ENCODE measurements around the gene CALR3. TPM values are rescaled to one million over a fixed set of nuclear protein-coding genes. Genes with fewer than 3 reads are reported as not detected.
"Not testable (repeated sequence)": the region's sequence is repeated elsewhere in the genome, so short reads cannot be mapped to it uniquely, and the experiment has no call there.

CALR3 gene
- polyA plus RNA-seq, 3 donors, result not detected

DNA sequence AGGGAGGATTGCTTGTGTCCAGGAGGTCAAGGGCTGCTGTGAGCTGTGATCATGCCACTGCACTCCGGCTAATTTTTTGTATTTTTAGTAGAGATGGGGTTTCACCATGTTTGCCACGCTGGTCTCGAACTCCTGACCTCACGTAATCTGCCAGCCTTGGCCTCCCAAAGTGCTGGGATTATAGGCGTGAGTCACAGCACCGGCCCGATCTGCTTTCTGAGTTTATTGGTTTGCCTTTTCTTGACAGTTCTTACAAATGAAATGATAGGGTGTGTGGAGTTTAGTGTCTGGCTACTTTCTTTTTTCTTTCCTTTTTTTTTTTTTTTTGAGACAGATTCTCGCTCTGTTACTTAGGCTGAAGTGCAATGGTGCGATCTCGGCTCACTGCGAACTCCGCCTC is 1.1 kb upstream of the CALR3 start:
- no peak for DNase-seq

DNA sequence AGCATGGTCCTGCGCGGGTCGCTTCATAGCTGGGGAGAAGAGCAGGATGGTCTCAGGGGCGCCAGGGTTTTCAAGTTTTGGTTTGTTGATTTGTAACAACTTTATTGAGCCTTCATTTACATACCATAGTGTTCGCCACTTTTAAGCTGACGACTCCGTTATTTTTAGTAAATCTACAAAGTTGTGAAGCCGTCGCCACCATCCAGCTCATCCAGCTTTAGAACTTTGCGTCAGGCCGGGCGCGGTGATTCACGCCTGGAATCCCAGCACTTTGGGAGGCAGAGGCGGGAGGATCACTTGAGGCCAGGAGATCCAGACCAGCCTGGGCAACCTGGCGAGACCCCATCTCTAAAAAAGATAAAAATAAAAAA is 631 bp upstream of the CALR3 start:
- DNase-seq, result no peak

DNA sequence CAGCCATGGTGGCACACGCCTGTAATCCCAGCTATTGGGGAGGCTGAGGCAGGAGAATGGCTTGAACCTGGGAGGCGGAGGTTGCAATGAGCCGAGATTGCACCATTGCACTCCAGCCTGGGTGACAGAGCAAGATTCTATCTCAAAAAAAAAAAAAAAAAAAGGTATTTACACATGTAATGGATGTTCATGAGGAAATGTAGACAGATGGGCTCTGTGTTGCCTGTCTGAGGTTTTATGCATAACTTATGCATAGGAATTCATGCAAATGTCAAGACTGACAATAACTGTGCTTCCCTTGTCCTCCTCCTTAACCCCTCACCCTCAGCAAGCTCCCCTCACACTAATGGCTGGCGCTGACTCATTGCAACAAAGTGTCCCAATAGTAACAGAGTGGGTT is 9.5 kb downstream of the CALR3 start:
- not testable (repeated sequence) for DNase-seq

DNA sequence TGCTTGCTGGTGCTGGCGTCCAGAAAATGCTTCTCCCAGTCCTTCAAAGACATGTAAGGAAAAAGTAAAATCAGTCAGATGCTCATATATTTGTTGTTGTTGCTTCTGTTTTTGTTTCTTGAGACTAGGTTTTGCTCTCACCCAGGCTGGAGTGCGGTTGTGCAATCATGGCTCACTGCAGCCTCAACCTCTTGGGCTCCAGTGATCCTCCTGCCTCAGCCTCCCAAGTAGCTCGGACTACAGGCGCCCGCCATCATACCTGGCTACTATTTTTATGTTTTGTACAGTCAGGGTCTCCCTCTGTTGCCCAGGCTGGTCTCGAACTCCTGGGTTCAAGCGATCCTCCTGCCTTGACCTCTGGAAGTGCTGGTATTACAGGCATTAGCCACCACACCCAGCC is 13.2 kb downstream of the CALR3 start:
- no peak for DNase-seq

DNA sequence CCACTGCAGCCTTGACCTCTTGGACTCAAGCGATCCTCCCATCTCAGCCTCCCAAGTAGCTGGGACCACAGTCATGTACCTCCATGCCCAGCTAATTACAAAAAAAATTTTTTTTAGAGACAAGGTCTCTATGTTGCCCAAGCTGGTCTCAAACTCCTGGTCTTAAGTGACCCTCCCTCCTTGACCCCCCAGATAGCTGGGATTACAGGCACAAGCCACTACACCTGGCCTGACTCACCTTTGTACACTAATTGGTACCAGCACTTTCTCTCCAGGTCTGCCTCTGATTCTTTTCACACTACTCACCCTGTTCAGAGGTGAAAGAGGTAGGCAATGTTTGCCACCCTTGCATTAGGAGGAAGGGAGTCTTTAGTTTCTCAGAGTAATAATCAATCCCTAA is 18.7 kb downstream of the CALR3 start:
- no peak for DNase-seq

DNA sequence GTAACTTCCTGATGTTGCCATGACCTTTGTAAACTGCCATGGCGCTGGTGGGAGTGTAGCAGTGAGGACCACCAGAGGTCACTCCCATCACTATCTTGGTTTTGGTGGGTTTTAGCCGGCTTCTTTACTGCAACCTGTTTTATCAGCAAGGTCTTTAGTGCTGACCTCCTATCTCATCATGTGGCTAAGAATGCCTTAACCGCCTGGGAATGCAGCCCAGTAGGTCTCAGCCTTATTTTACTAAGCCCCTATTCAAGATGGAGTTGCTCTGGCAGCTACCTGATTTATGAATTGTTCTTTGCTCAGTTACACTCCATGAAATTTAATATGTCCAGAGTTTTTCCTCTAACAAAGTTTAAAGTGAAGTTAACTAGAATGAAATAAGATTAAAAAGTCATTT is 19.6 kb downstream of the CALR3 start:
- DNase-seq, result no peak

- DNase-seq, result no peak
Measured at GRCh38 chr19:16473875-16474392, 22.0 kb downstream of the CALR3 start.

GRCh38 chr19:16472992-16473391 is 23.0 kb downstream of the CALR3 start:
- no peak for DNase-seq

DNA sequence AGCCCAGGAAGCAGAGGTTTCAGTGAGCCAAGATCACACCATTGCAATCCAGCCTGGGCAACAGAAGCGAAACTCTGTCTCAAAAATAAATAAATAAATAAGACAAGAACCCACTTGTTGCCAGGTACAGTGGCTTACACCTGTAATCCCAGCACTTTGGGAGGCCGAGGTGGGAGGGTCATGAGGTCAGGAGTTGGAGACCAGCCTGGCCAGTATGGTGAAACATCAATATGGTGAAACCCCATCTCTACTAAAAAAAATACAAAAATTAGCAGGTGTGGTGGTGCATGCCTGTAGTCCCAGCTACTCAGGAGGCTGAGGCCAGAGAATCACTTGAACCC is 23.4 kb downstream of the CALR3 start:
- not testable (repeated sequence) for DNase-seq

- no peak for DNase-seq
Measured at GRCh38 chr19:16470911-16471811, 24.8 kb downstream of the CALR3 start.

- DNase-seq, result no peak
Measured at GRCh38 chr19:16470541-16470910, 25.4 kb downstream of the CALR3 start.

- DNase-seq, result no peak
Measured at GRCh38 chr19:16467581-16467980, 28.4 kb downstream of the CALR3 start.

DNA sequence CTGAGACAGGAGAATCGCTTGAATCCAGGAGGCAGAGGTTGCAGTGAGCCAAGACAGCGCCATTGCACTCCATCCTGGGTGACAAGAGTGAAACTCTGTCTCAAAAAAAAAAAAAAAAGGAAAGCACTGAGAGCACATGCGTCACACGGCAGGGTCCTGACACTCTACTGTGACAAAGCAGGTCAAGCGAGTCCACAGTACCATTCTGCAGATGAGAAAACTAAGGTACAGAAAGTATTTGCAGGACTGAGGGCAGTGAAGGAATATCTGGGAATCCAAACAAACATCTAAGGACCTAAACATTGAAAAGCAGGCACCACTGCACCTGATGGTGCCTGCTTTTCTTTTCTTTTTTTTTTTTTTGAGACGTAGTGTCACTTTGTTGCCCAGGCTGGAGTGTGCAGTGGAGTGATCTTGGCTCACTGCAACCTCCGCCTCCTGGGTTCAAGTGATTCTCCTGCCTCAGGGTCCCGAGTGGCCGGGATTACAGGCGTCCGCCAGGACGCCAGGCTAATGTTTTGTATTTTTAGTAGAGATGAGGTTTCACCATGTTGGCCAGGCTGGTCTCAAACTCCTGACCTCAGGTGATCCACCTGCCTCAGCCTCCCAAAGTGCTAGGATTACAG is 29.1 kb downstream of the CALR3 start:
- DNase-seq, result not testable (repeated sequence)

- no peak for DNase-seq
Measured at GRCh38 chr19:16465239-16465638, 30.7 kb downstream of the CALR3 start.

DNA sequence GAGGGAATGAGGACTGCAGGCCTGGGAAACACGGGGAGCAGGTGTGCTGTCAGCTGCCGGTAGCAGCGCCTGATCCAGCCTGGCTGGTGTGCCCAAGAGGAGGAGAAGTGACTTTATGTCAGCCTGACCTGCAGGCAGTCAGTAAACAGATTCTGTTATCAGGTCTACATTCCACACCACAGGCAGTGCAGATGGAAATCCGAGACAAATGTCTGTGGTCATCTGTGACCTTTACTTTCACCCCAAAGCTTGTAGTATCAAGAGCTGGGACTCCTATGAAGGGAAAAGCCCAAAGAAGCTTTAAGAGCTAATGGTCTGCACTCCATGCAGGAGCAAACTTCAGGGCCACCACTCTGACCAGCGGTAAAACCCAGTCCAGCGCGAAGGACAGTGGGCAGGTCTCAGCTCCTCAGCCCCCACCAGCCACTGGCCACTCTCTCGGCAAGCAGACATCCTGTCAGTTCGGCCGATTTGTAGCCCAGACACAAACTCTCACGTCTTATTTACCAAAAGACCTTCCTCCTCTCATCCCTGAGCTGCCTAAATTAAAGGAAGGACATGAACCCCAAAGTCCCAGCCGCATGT is 31.9 kb downstream of the CALR3 start:
- no peak for DNase-seq

GRCh38 chr19:16463341-16463990 is 32.5 kb downstream of the CALR3 start:
- DNase-seq, result no peak

GRCh38 chr19:16462757-16463250 is 33.2 kb downstream of the CALR3 start:
- DNase-seq, result no peak

GRCh38 chr19:16461630-16462051 is 34.3 kb downstream of the CALR3 start:
- no peak for DNase-seq

GRCh38 chr19:16460454-16460853 is 35.5 kb downstream of the CALR3 start:
- no peak for DNase-seq

- DNase-seq, result no peak
Measured at GRCh38 chr19:16459680-16460079, 36.3 kb downstream of the CALR3 start.

- DNase-seq, result no peak
Measured at GRCh38 chr19:16458391-16459341, 37.3 kb downstream of the CALR3 start.

Data from renal pelvis (tissue), 4 donors.